ENCODE results near the gene AKAP11. TPM values are rescaled to one million over a fixed set of nuclear protein-coding genes. Genes with fewer than 3 reads are reported as not detected.

The AKAP11 gene
- total RNA-seq, 2 experiments from 2014 or later: 18.0 to 18.4 TPM

DNA sequence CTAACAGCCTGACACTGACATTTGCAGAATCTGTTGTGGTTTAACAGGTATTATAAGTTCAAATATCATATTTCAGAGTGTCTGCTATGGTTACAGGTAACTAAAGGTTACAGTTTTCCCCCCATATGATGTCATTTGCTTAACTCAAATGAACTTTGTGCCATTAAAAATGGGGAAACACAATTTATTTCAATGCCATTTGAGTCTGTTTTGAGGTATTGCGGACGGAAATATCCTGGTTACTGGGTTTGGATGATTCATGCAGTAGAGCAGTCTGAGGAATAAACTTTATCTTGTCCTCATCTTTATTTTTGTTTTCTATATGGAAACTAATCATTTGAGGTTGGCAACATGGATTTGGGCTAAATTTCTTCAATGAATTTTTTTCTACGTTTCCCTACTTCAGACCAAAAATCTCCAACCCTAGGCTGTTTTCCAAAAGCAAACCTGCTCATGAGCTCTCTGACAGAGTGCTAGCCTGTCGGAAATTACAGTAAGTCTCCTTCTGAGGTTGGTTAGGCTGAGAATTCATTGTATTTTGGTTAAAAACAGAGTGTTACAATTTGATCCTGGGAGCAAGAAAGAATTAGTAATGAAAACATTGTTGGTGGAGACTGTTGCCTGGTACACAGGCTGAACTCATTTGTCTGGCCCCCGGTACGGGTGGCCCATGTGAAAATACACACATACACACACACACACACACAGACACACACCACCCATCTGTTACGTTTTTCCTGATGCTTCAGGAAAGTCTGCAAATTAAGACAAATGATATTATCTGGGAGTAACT lies 66.1 kb downstream of the AKAP11 start:
- no peaks in the 10 kb centered on the region for H3K36me3 Mint-ChIP-seq (ENCODE audit: low read depth)
- H3K27ac Mint-ChIP-seq: no peak overlapping the region
- ChIA-PET POLR2A (no interaction called here), CTCF (no interaction called here)
- ATAC-seq (ENCODE audit: poor library complexity) (no peak), DNase-seq (no peak)
- no peaks in the 10 kb centered on the region for H3K27me3 Mint-ChIP-seq
- TF ChIP-seq, protein P1, sequence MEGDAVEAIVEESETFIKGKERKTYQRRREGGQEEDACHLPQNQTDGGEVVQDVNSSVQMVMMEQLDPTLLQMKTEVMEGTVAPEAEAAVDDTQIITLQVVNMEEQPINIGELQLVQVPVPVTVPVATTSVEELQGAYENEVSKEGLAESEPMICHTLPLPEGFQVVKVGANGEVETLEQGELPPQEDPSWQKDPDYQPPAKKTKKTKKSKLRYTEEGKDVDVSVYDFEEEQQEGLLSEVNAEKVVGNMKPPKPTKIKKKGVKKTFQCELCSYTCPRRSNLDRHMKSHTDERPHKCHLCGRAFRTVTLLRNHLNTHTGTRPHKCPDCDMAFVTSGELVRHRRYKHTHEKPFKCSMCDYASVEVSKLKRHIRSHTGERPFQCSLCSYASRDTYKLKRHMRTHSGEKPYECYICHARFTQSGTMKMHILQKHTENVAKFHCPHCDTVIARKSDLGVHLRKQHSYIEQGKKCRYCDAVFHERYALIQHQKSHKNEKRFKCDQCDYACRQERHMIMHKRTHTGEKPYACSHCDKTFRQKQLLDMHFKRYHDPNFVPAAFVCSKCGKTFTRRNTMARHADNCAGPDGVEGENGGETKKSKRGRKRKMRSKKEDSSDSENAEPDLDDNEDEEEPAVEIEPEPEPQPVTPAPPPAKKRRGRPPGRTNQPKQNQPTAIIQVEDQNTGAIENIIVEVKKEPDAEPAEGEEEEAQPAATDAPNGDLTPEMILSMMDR (IDR thresholded peaks at IDR 0.05): no peak
- H3K4me3 Mint-ChIP-seq: no peak overlapping the region
- Histone ChIP-seq H3K4me1 (ENCODE audit: insufficient read depth, low read length) (peaks cover 6% of the 10 kb centered on the region), H3K27me3 (ENCODE audit: control insufficient read depth in 1 of 2, insufficient read depth in 2 of 2, low read length in 2 of 2) (no peaks in the 10 kb centered on the region), H3K36me3 (ENCODE audit: insufficient read depth, low read length) (no peaks in the 10 kb centered on the region), H3K4me3 (ENCODE audit: low read length) (no peak overlapping the region), H3K27ac (ENCODE audit: low read depth in 1 of 2, low read length in 2 of 2) (no peak overlapping the region), H3K9me3 (ENCODE audit: control insufficient read depth in 1 of 2, insufficient read depth in 1 of 2, low read length in 2 of 2) (no peaks in the 10 kb centered on the region)
- H3K4me1 Mint-ChIP-seq (ENCODE audit: low read depth): peaks cover 5% of the 10 kb centered on the region
- intact Hi-C loops (cut with DNase I, micrococcal nuclease): loop anchor here in 1 of 2 experiments (5.0 to 10.0 kb wide), 2 partner anchors 259 to 1467 kb away; no protein-coding TSS in a partner anchor
- H3K9me3 Mint-ChIP-seq: no peaks in the 10 kb centered on the region

- ChIA-PET POLR2A (no interaction called here), CTCF (no interaction called here)
- H3K4me1 ChIP-seq (ENCODE audit: insufficient read depth, low read length): no peaks in the 10 kb centered on the region
- TF ChIP-seq, protein P1 (IDR thresholded peaks at IDR 0.05): no peak
- no peak overlapping the region for H3K4me3 ChIP-seq (ENCODE audit: low read length)
- DNase-seq: no peak
- H3K9me3 Mint-ChIP-seq: no peaks in the 10 kb centered on the region
- no peaks in the 10 kb centered on the region for H3K36me3 Mint-ChIP-seq (ENCODE audit: low read depth)
- no peaks in the 10 kb centered on the region for H3K27me3 ChIP-seq (ENCODE audit: control insufficient read depth in 1 of 2, insufficient read depth in 2 of 2, low read length in 2 of 2)
- intact Hi-C loops (cut with DNase I, micrococcal nuclease): no loop called here
- no peak overlapping the region for H3K4me3 Mint-ChIP-seq
- H3K27ac Mint-ChIP-seq: no peak overlapping the region
- H3K27ac ChIP-seq (ENCODE audit: low read depth in 1 of 2, low read length in 2 of 2): no peak overlapping the region
- no peaks in the 10 kb centered on the region for H3K9me3 ChIP-seq (ENCODE audit: control insufficient read depth in 1 of 2, insufficient read depth in 1 of 2, low read length in 2 of 2)
- no peaks in the 10 kb centered on the region for H3K27me3 Mint-ChIP-seq
- H3K4me1 Mint-ChIP-seq (ENCODE audit: low read depth): peaks cover 6% of the 10 kb centered on the region
- no peak for ATAC-seq (ENCODE audit: poor library complexity)
- no peaks in the 10 kb centered on the region for H3K36me3 ChIP-seq (ENCODE audit: insufficient read depth, low read length)
Observed at GRCh38 chr13:42345367-42345766, 73.4 kb downstream of the AKAP11 start.

DNA sequence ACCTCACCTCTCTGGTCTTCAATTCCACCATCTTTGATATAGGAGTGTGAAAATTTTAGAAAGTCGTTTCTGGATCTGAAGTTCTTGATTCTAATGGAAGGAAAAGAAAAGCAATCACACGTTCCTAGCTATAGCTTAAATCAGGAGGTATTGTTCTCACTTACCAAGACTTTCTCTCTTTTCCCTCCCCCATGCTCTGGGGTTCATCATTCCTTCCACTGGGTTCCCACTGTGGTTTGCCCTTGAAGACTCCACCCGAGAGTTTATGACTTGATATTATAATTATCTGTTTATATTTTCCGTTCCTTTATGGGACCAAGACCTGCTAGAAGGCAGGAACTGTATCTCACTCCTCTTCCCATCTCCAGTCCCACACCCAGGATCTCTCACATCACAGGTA lies 76.6 kb downstream of the AKAP11 start:
- Histone ChIP-seq H3K36me3 (ENCODE audit: insufficient read depth, low read length) (no peaks in the 10 kb centered on the region), H3K27me3 (ENCODE audit: control insufficient read depth in 1 of 2, insufficient read depth in 2 of 2, low read length in 2 of 2) (no peaks in the 10 kb centered on the region), H3K27ac (ENCODE audit: low read depth in 1 of 2, low read length in 2 of 2) (no peak overlapping the region), H3K4me3 (ENCODE audit: low read length) (no peak overlapping the region), H3K4me1 (ENCODE audit: insufficient read depth, low read length) (no peaks in the 10 kb centered on the region), H3K9me3 (ENCODE audit: control insufficient read depth in 1 of 2, insufficient read depth in 1 of 2, low read length in 2 of 2) (no peaks in the 10 kb centered on the region)
- ATAC-seq (ENCODE audit: poor library complexity): no peak
- TF ChIP-seq, protein P1 (IDR thresholded peaks at IDR 0.05): no peak
- no peaks in the 10 kb centered on the region for H3K27me3 Mint-ChIP-seq
- no peak for DNase-seq
- no peaks in the 10 kb centered on the region for H3K36me3 Mint-ChIP-seq (ENCODE audit: low read depth)
- intact Hi-C loops (cut with DNase I, micrococcal nuclease): no loop called here
- no peaks in the 10 kb centered on the region for H3K9me3 Mint-ChIP-seq
- ChIA-PET POLR2A (no interaction called here), CTCF (interaction anchor here (0.5 kb wide), 1 partner anchor 1580 kb away, joined by 3 read pairs; no protein-coding TSS in a partner anchor)
- H3K27ac Mint-ChIP-seq: no peak overlapping the region
- no peak overlapping the region for H3K4me3 Mint-ChIP-seq
- peaks cover 6% of the 10 kb centered on the region for H3K4me1 Mint-ChIP-seq (ENCODE audit: low read depth)

Data from CD4-positive, alpha-beta T cell (primary cell).